AG20443 (cell line): Measurements from ENCODE around the gene ARSD.
A peak's percentile ranks its signal among the peaks of the same experiment; 100 is the strongest.
"Not testable (repeated sequence)": the region's sequence is repeated elsewhere in the genome, so short reads cannot be mapped to it uniquely, and the experiment has no call there.

Experiments used
- DNase-seq: peaks from one replicate; pipeline ENCODE4 v3.0.0; 2012; ENCODE audit warnings: low spot score, mixed read lengths

ARSD gene

GRCh38 chrX:2892816-2893215, 36.3 kb downstream of the ARSD start:
- DNase-seq, result no peak

- DNase-seq, result not testable (repeated sequence)
Observed at GRCh38 chrX:2890536-2891460, 38.3 kb downstream of the ARSD start.

GRCh38 chrX:2889706-2890490, 39.2 kb downstream of the ARSD start:
- not testable (repeated sequence) for DNase-seq

GRCh38 chrX:2889045-2889605, 40.0 kb downstream of the ARSD start:
- DNase-seq, result no peak

- no peak for DNase-seq
Observed at GRCh38 chrX:2888309-2888708, 40.8 kb downstream of the ARSD start.

GRCh38 chrX:2883770-2884169, 45.4 kb downstream of the ARSD start:
- DNase-seq, result no peak

GRCh38 chrX:2879670-2880069, 49.5 kb downstream of the ARSD start:
- no peak for DNase-seq

GRCh38 chrX:2878563-2878962, 50.6 kb downstream of the ARSD start:
- no peak for DNase-seq

- no peak for DNase-seq
Observed at GRCh38 chrX:2875798-2876399, 53.2 kb downstream of the ARSD start.

- no peak for DNase-seq
Observed at GRCh38 chrX:2875136-2875481, 54.0 kb downstream of the ARSD start.

GRCh38 chrX:2874222-2875135, 54.7 kb downstream of the ARSD start:
- no peak for DNase-seq

- DNase-seq, result no peak
Observed at GRCh38 chrX:2872671-2873277, 56.4 kb downstream of the ARSD start.

GRCh38 chrX:2871831-2872230, 57.3 kb downstream of the ARSD start:
- no peak for DNase-seq

GRCh38 chrX:2870650-2871049, 58.5 kb downstream of the ARSD start:
- no peak for DNase-seq

GRCh38 chrX:2867206-2867605, 61.9 kb downstream of the ARSD start:
- no peak for DNase-seq

GRCh38 chrX:2863646-2864045, 65.5 kb downstream of the ARSD start:
- peak; percentile 9 for DNase-seq

- no peak for DNase-seq
Observed at GRCh38 chrX:2862404-2862803, 66.7 kb downstream of the ARSD start.

GRCh38 chrX:2859197-2859797, 69.8 kb downstream of the ARSD start:
- DNase-seq, result no peak

- no peak for DNase-seq
Observed at GRCh38 chrX:2857566-2857965, 71.6 kb downstream of the ARSD start.

- no peak for DNase-seq
Observed at GRCh38 chrX:2855761-2856160, 73.4 kb downstream of the ARSD start.

GRCh38 chrX:2854918-2855317, 74.2 kb downstream of the ARSD start:
- no peak for DNase-seq
